Measurements from ENCODE around the gene RAI1.

The RAI1 gene

DNA sequence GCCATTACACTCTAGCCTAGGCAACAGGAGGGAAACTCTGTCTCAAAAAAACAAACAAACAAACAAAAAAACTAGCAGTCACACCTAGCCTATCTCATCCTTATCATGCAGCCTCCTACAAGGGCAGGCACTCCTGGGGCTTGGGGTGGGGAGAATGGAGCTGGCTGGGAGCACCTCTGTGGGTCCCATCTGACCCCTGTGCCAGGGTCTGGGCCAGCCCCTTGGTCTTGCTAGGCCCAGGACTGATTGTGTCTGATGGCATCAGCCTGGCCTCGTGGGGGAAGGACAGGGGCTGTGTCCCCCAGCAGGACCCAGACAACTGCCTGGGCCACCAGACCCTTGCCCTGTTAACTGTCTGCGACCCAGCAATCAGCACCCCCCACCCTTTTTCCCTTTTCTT lies 105.7 kb downstream of the RAI1 start:
- DNase-seq (ENCODE audit: low read depth), result no peak

DNA sequence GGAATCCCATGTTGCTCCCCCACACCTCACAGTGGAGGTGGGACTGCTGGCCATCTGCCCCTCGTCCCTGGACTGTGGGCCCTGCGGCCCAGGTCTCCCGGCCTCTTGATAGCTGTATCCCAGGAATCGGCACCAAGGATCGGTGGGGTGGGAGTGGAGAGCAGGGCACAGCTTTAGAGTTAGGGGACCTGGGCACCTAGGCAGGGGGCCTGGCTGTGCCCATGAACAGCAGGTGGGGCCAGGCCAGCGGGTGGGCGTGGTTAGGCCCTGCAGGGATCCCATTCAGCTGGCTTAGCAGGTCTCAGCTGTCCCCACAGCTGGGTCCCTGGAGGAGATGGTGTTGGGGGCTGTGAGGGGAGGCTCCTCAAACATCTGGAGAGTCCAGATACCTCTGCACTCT lies 106.3 kb downstream of the RAI1 start:
- DNase-seq (ENCODE audit: low read depth), result no peak

- DNase-seq (ENCODE audit: low read depth), result no peak
Observed at GRCh38 chr17:17788967-17789366, 107.7 kb downstream of the RAI1 start.

GRCh38 chr17:17789410-17789809 lies 108.2 kb downstream of the RAI1 start:
- DNase-seq (ENCODE audit: low read depth), result no peak

DNA sequence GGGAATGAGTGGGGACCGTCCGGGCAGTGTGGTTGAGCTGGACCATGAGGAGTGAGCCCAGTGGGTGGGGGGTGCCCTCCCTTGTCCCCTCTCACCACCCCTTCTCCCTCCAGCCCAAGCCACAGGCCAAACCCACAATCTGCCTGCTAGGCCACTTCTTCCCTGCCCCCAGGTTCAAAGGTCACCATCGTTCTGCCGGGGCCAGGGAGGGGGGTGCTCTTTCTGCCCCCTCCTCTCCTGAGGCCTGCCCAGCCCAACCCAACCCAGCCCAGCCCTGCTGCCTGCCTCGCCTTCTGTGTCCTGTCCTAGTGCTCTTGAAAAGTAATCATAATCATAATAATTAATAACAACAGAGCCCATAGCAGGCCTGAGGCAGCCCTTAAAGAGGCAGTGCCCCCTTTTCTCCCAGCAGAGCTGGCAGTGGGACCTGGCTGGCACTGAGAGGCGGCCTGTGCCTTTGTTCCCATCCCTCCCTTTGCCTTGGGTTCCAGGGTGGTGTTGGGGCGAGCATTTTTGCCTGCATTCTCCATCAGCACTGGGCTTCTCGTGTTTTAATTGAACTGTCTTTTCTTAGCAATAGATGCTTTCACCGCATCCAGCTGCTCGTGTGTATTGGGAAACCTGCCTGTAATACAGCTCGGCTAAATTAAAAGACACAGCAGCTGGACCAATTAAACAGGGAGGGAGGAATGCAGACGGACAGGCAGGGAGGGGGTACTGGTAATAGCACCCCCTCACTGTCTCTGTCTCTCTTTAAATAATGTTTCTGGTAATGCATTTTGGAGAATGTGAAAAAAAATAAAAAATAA lies 108.8 kb downstream of the RAI1 start:
- no peak for DNase-seq (ENCODE audit: low read depth)

DNA sequence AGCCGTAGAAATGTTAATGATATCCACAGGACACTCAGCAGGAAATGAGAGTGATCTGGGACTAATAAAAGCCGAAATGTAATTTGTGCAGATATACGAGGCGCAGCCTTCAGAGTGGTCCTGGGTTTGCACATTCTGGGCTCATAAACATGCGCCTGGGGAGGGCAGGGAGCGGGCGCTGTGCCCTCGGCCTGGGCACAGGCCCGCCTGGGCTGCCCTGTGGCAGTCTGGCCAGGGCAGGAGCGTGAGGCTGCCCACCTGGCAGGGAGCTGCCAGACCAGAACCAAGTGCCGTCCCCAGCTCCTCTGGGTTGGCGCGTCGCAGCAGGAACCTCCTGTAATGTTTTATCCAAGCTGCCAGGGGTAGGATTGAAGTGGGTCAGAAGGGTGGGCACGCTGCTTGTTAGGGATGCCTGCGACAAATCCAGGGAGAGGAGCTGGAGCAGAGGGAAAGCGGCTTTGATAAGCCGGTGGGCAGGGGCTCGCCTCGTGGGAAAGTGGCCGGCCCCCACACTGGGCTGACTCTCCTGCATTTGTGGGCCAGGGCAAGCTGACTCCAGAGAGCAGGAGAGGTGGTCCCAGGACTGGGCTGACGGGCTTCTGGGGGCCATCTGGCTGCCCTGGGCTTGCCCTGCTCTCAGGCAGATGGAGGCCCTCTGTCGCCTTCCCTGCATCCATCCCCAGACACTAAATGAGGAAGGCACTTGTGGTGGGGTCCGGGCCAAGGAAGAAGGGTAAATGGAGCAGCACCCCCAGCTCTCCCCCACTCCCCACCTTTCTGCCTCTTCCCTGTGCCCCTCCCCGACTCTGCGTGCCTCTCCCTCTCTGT lies 109.6 kb downstream of the RAI1 start:
- DNase-seq (ENCODE audit: low read depth), result no peak

DNA sequence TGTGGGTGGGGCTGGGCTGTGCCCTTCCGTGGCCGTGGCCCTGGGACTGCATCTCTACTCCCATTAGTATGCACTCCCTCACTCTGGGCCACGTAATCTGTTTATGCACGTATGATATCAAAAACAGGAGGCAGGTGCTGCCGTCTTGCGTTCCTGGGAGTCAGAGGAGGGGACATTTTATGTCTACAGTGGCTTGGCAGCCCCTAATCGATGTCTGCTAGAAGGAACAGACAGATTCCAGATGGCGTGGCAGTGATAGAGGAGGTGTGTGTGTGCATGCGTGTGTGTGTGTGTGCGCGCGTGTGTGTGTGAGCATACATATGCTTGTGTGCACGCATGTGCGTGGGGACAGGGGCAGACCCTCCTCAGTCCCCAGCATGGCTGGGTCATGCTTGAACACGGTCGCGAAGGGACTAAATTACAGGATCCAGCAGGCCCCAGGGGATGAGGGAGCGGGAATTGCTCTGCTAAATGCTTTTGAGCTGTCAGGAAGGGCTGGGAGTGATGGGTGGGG lies 110.8 kb downstream of the RAI1 start:
- DNase-seq (ENCODE audit: low read depth), result no peak

DNA sequence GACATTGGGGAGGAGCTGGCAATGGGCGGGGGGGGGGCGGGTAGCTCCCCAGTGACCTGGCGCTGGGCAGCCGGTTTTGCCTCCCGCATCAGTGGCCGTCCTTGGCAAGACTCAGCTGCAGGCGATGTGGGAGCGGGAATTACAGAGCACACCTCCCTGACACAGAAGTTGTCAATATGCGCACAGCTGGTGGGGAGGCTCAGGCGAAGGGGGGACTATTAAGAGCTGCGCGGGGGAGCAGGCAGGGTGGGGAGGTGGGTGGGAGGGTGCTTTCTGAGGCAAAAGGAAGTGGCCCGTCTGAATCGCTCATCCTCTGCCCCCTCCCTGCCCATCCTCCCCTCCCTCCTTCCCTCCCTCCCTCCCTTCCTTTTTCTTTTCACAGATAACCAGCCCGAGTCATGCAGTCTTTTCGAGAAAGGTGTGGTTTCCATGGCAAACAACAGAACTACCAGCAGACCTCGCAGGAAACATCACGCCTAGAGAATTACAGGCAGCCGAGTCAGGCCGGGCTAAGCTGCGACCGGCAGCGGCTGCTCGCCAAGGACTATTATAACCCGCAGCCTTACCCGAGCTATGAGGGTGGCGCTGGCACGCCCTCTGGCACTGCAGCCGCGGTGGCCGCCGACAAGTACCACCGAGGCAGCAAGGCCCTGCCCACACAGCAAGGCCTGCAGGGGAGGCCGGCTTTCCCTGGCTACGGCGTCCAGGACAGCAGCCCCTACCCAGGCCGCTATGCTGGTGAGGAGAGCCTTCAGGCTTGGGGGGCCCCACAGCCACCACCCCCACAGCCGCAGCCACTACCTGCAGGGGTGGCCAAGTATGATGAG lies 111.5 kb downstream of the RAI1 start:
- DNase-seq (ENCODE audit: low read depth), result peak; percentile 61

DNA sequence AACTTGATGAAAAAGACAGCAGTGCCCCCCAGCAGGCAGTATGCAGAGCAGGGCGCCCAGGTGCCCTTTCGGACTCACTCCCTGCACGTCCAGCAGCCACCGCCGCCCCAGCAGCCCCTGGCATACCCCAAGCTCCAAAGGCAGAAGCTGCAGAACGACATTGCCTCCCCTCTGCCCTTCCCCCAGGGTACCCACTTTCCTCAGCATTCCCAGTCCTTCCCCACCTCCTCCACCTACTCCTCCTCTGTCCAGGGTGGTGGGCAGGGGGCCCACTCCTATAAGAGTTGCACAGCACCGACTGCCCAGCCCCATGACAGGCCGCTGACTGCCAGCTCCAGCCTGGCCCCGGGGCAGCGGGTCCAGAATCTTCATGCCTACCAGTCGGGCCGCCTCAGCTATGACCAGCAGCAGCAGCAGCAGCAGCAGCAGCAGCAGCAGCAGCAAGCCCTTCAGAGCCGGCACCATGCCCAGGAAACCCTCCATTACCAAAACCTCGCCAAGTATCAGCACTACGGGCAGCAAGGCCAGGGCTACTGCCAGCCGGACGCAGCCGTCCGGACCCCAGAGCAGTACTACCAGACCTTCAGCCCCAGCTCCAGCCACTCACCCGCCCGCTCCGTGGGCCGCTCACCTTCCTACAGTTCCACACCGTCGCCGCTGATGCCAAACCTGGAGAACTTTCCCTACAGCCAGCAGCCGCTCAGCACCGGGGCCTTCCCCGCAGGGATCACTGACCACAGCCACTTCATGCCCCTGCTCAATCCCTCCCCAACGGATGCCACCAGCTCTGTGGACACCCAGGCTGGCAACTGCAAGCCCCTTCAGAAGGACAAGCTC lies 112.3 kb downstream of the RAI1 start:
- no peak for DNase-seq (ENCODE audit: low read depth)

DNA sequence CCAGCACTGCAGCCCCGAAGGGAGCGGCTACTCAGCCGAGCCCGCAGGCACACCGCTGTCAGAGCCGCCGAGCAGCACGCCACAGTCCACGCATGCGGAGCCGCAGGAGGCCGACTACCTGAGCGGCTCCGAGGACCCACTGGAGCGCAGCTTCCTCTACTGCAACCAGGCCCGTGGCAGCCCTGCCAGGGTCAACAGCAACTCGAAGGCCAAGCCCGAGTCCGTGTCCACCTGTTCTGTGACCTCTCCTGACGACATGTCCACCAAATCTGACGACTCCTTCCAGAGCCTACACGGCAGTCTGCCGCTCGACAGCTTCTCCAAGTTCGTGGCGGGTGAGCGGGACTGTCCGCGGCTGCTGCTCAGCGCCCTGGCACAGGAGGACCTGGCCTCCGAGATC lies 113.1 kb downstream of the RAI1 start:
- no peak for DNase-seq (ENCODE audit: low read depth)

DNA sequence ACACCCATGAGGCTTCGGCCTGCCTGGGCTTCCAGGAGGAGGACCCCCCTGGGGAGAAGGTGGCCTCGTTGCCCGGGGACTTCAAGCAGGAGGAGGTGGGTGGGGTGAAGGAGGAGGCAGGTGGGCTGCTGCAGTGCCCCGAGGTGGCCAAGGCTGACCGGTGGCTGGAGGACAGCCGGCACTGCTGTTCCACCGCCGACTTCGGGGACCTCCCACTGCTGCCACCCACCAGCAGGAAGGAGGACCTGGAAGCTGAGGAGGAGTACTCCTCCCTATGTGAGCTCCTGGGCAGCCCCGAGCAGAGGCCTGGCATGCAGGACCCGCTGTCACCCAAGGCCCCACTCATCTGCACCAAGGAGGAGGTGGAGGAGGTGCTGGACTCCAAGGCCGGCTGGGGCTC lies 114.0 kb downstream of the RAI1 start:
- DNase-seq (ENCODE audit: low read depth), result no peak

- DNase-seq (ENCODE audit: low read depth), result no peak
Observed at GRCh38 chr17:17795946-17796786, 114.9 kb downstream of the RAI1 start.

- DNase-seq (ENCODE audit: low read depth), result no peak
Observed at GRCh38 chr17:17796787-17797061, 115.5 kb downstream of the RAI1 start.

DNA sequence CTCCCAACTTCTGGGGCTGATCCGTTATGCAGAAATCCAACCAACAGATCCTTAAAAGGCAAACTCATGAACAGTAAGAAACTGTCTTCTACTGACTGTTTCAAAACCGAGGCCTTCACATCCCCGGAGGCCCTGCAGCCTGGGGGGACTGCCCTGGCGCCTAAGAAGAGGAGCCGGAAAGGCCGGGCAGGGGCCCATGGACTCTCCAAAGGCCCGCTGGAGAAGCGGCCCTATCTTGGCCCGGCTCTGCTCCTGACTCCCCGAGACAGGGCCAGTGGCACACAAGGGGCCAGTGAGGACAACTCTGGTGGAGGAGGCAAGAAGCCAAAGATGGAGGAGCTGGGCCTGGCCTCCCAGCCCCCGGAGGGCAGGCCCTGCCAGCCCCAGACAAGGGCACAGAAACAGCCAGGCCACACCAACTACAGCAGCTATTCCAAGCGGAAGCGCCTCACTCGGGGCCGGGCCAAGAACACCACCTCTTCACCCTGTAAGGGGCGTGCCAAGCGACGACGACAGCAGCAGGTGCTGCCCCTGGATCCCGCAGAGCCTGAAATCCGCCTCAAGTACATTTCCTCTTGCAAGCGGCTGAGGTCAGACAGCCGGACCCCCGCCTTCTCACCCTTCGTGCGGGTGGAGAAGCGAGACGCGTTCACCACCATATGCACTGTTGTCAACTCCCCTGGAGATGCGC lies 116.0 kb downstream of the RAI1 start:
- DNase-seq (ENCODE audit: low read depth), result no peak

DNA sequence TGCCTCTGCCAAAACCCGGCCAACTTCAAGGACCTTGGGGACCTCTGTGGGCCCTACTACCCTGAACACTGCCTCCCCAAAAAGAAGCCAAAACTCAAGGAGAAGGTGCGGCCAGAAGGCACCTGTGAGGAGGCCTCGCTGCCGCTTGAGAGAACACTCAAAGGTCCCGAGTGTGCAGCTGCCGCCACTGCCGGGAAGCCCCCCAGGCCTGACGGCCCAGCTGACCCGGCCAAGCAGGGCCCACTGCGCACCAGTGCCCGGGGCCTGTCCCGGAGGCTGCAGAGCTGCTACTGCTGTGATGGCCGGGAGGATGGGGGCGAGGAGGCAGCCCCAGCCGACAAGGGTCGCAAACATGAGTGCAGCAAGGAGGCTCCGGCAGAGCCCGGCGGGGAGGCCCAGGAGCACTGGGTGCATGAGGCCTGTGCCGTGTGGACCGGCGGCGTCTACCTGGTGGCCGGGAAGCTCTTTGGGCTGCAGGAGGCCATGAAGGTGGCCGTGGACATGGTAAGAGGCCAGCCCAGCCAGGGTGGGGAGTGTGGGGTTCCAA lies 116.8 kb downstream of the RAI1 start:
- no peak for DNase-seq (ENCODE audit: low read depth)

- no peak for DNase-seq (ENCODE audit: low read depth)
Observed at GRCh38 chr17:17798573-17799255, 117.5 kb downstream of the RAI1 start.

- no peak for DNase-seq (ENCODE audit: low read depth)
Observed at GRCh38 chr17:17800504-17801021, 119.3 kb downstream of the RAI1 start.

DNA sequence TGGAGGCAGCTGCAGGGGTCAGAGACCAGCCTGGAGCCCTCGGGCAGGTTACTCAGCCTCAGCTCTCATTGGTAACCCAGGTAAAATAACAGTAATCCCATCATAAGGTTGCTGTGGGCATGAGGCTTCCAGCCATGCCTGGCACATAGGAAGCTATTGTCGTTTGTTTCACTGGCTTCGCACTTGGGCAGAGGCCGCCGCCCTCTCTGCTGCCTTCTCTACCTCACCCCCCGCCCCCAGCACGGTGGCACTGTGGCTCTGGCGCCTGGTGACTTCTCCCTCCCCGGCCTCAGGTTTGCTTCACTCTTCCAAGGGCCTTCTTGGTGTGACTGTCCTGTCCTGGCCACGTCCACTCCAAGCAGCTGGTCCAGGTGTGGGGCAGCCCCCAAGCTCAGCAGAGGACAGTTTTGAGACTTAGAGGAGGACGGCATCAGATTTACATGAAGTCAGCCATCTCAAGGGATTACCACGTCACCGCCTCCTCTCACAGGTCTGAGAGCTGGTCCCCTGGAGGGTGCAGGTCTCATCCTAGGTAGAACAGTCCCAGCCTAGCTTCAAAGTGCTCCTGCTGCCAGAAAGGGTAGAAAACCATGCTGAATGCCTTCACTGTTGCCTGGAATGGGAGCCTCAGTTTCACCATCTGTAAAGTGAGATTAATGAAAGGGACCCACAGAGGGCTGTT lies 120.7 kb downstream of the RAI1 start:
- no peak for DNase-seq (ENCODE audit: low read depth)

Measured in EH (cell line).